GM12872 (cell line): ENCODE measurements around the gene FOLR3.
"Not testable (repeated sequence)": the region's sequence is repeated elsewhere in the genome, so short reads cannot be mapped to it uniquely, and the experiment has no call there.

Experiments used
- TF ChIP-seq, protein P1 (sequence below): IDR thresholded peaks from 3 replicates; pipeline ENCODE4 v1.5.1; 2011; ENCODE audit warnings: low read depth, mild to moderate bottlenecking, low read length, moderate library complexity; ENCODE audit not compliant: insufficient read depth

FOLR3 gene

DNA sequence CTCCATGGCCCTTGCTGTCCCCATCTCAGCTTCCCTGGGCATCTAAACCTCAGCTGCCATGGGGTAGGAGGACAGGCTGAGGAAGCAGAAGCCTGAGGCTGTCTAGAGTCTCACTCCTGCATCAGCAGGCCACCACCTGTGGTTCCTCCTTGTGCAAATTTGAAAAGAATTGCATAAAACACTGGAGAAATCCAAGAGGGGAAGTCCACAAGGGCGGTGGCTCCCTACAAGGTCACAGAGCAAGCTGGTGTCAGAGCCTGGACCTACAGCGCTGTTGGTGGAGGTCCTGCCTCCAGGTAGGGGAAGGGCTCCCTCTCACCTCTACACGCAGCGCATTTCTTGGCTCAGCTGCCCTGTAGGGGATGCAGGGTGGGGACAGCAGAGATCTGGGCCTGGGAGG lies at the start of gene FOLR3:
FOLR3 (plus strand) TSS at position 253 of the 400 bp plus-strand sequence. CDS start 228 bp downstream, outside the sequence.
- TF ChIP-seq, protein P1, sequence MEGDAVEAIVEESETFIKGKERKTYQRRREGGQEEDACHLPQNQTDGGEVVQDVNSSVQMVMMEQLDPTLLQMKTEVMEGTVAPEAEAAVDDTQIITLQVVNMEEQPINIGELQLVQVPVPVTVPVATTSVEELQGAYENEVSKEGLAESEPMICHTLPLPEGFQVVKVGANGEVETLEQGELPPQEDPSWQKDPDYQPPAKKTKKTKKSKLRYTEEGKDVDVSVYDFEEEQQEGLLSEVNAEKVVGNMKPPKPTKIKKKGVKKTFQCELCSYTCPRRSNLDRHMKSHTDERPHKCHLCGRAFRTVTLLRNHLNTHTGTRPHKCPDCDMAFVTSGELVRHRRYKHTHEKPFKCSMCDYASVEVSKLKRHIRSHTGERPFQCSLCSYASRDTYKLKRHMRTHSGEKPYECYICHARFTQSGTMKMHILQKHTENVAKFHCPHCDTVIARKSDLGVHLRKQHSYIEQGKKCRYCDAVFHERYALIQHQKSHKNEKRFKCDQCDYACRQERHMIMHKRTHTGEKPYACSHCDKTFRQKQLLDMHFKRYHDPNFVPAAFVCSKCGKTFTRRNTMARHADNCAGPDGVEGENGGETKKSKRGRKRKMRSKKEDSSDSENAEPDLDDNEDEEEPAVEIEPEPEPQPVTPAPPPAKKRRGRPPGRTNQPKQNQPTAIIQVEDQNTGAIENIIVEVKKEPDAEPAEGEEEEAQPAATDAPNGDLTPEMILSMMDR: not testable (repeated sequence)

DNA sequence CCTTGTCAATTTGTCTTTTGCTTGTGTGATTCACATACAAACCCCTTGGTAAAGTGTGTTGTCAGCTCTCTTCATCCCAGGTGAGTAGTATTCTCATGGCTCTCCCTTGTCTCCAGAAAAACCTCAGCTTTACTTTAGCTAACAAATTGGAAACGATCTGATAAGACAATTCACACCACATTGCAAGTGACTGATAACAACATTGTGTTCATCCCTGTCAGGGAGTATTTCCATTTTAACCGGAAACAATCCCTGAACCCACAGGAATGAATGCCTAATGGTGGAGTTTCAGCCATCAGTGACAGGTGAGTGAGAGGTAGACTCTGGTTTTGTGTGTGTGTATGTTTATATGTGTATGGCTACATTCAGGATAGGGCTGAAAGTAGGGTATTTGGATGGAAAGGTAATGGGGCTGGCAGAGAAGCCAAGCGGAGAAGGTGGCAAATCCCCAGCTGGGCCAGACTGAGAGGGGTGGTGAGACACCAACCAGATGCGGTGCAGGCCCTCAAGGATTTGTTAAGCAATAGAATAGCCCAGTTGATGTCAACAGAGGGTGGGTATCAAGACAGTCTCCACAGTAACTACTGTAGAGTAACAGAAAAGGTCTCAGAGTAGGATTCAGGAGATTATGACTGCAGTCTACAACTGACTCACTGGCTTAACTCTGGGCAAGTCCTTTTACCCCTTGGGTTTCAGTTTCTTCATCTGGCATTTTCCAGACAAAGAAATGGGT lies 47.3 kb upstream of the FOLR3 start:
- TF ChIP-seq, protein P1: no peak

DNA sequence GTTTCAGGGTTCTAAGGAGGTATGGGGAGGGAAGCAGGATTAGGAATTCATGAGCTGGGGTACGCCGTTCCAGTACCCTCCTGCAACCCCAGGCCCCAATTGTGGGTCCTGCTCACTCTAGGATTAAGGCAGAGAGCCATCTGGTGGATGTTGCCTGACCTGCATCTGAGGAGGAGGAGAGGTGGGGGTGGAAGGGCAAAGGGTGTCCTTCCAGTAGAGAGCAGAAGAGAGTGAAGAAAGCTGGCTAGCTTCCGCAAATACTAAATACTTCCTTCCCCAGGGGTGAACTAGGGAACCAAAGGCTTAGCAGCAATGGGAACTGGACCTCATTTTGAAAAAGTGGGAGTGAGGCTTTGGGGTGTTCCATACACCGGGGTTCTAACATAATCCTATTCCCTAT lies 44.2 kb upstream of the FOLR3 start:
- TF ChIP-seq, protein P1: peak; percentile 90

DNA sequence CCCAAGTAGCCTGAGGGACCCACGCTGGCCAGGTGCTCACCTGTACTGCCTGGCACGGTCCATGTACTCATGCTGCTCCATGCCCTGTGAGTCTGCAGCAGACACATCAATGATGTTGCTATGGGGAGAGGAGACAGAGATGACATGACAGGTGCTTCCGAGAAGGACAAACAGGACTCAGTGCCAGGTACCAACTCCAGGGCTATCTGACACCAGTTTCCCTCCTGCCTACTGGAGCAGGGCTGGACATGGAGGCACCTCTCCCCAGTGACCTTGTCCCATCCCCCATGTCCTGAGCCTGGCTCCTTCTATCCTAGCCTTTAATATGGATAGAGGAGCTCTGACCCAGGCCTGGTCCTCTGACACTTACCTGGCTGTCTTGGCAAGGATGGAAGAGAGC lies 36.8 kb upstream of the FOLR3 start:
- TF ChIP-seq, protein P1: no peak

DNA sequence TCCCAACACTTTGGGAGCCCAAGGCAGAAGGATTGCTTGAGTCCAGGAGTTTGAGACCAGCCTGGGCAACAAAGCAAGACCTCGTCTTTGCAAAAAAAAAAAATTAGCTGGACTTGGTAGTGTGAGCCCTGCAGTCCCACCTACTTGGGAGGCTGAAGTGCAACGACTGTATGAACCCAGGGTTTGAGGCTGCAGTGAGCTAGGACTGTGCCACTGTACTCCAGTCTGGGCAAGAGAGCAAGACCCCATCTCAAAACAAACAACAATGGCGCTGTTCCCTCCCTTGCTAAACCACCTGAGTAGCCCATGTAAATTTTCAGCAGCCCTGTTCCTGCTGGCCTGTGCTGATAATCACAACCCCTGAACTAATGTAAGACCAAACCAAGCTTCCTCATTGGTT lies 35.5 kb upstream of the FOLR3 start:
- TF ChIP-seq, protein P1: no peak

DNA sequence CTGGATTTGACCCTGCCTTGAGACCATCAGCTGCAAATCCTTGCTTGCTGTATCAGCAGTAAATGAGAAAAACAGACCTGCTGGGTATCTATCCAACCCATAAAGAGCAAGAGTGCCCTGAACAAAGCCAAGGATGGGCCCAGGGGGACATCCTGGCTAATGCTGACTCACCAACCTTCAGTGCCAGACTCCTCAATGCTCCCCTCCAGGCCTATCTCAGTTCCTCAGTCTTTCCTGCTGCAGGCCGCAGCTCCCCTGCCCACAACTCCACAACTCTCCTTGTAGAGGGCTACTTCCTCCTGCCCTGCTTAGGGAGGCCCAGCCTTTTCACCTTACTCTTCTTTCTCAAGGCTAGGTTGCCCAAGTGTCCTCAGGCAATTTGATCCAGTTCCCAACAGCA lies 35.1 kb upstream of the FOLR3 start:
- TF ChIP-seq, protein P1: no peak

DNA sequence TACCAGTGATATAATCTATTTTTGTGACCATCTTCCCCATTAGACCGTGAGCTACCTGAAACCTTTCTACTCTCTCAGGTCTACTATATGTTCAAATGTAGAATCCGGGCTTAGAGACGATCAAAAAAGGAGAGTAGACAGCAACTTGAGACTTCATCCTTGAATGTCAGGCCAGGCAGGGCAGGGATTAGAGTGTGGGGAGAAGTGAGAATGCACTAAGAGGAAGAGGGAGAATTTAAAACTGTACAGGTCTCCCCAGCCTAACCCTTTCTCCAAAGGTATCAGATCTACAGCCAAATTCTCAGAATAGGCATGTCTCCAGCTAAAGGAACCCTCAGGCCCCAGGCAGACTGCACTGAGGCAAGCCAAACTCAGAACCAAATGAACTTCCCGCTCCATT lies 33.4 kb upstream of the FOLR3 start:
- TF ChIP-seq, protein P1: no peak
